Neuronal stem cell (in vitro differentiated cells): ENCODE results near the gene LILRA6.
"Not testable (repeated sequence)": the region's sequence is repeated elsewhere in the genome, so short reads cannot be mapped to it uniquely, and the experiment has no call there.

ENCODE experiments used
- DNase-seq: peaks from one replicate; pipeline ENCODE4 v3.0.0-alpha.2; 2013; ENCODE audit warnings: low spot score
- H2AFZ ChIP-seq: one replicate; pipeline ENCODE4 v1.6.1; 2013; ENCODE audit warnings: mild to moderate bottlenecking, low read length, inconsistent platforms
- H2AK5ac ChIP-seq: 2 replicates; pipeline ENCODE4 v1.6.1; 2013; ENCODE audit warnings: low read depth, mild to moderate bottlenecking, inconsistent platforms, low read length, moderate library complexity, mixed read lengths
- H2BK120ac ChIP-seq: 2 replicates; pipeline ENCODE4 v1.6.1; 2013; ENCODE audit warnings: low read depth, mild to moderate bottlenecking, inconsistent platforms, low read length, moderate library complexity, mixed read lengths
- H2BK12ac ChIP-seq: one replicate; pipeline ENCODE4 v1.6.1; 2013; ENCODE audit warnings: low read length, inconsistent platforms
- H2BK15ac ChIP-seq: 2 replicates; pipeline ENCODE4 v1.6.1; 2013; ENCODE audit warnings: mild to moderate bottlenecking, low read length, inconsistent platforms, mixed read lengths
- H2BK5ac ChIP-seq: one replicate; pipeline ENCODE4 v1.6.1; 2013; ENCODE audit warnings: inconsistent platforms, mild to moderate bottlenecking, low read length, moderate library complexity
- H3K14ac ChIP-seq: one replicate; pipeline ENCODE4 v1.6.1; 2013; ENCODE audit warnings: low read length, inconsistent platforms
- H3K18ac ChIP-seq: 2 replicates; pipeline ENCODE4 v1.6.1; 2013; ENCODE audit warnings: low read length, inconsistent platforms
- H3K23ac ChIP-seq: 2 replicates; pipeline ENCODE4 v1.6.1; 2013; ENCODE audit warnings: low read depth, mild to moderate bottlenecking, mixed read lengths, low read length, inconsistent platforms; ENCODE audit not compliant: poor library complexity
- H3K27ac ChIP-seq: replicated peaks from 3 replicates; pipeline ENCODE4 v1.5.1; 2013; ENCODE audit warnings: low read length, inconsistent platforms
- H3K27me3 ChIP-seq, 3 experiments: 2 replicates each; pipeline ENCODE4 v1.6.1; 2013; ENCODE audit warnings: low read length in 3 of 3, mild to moderate bottlenecking in 2 of 3, inconsistent platforms in 1 of 3, low read depth in 1 of 3, mixed read lengths in 1 of 3, moderate library complexity in 1 of 3; ENCODE audit not compliant: control insufficient read depth in 3 of 3, insufficient read depth in 3 of 3
- H3K36me3 ChIP-seq, 2 donors: replicated peaks in 1 of 2; 2 replicates each; pipeline ENCODE4 v1.6.1; 2013; ENCODE audit warnings: low read length in 2 of 2; ENCODE audit not compliant: control insufficient read depth in 2 of 2, insufficient read depth in 2 of 2
- H3K4ac ChIP-seq: 2 replicates; pipeline ENCODE4 v1.6.1; 2013; ENCODE audit warnings: inconsistent platforms, mild to moderate bottlenecking, low read length, moderate library complexity
- H3K4me1 ChIP-seq, 2 donors: 1 replicate in 1 of 2; 2 replicates in 1 of 2; pipeline ENCODE4 v1.6.1; 2013; ENCODE audit warnings: low read length in 2 of 2, low read depth in 1 of 2; ENCODE audit not compliant: control insufficient read depth in 2 of 2, insufficient read depth in 1 of 2
- H3K4me2 ChIP-seq: one replicate; pipeline ENCODE4 v1.6.1; 2013; ENCODE audit warnings: mild to moderate bottlenecking, low read length, inconsistent platforms; ENCODE audit not compliant: insufficient read depth, poor library complexity, severe bottlenecking
- H3K4me3 ChIP-seq, 2 donors: 2 replicates each; pipeline ENCODE4 v1.5.1; 2013; ENCODE audit warnings: low read length in 2 of 2, mild to moderate bottlenecking in 2 of 2, inconsistent platforms in 1 of 2, moderate library complexity in 1 of 2
- H3K79me1 ChIP-seq: one replicate; pipeline ENCODE4 v1.6.1; 2013; ENCODE audit warnings: low read depth, mild to moderate bottlenecking, inconsistent platforms, low read length, moderate library complexity
- H3K9ac ChIP-seq: one replicate; pipeline ENCODE4 v1.6.1; 2013; ENCODE audit warnings: mild to moderate bottlenecking, low read depth, low read length, inconsistent platforms; ENCODE audit not compliant: poor library complexity
- H3K9me3 ChIP-seq, 2 donors: replicated peaks in 1 of 2; 2 replicates each; pipeline versions ENCODE3 to v1.6.1; 2013; ENCODE audit warnings: low read length in 2 of 2, mild to moderate bottlenecking in 2 of 2, inconsistent platforms in 1 of 2, low read depth in 1 of 2, mixed read lengths in 1 of 2, moderate library complexity in 1 of 2; ENCODE audit not compliant: control insufficient read depth in 2 of 2, insufficient read depth in 1 of 2
- H4K8ac ChIP-seq: one replicate; pipeline ENCODE4 v1.6.1; 2013; ENCODE audit warnings: low read depth, mild to moderate bottlenecking, inconsistent platforms, low read length, moderate library complexity
- H4K91ac ChIP-seq: one replicate; pipeline ENCODE4 v1.6.1; 2013; ENCODE audit warnings: low read length, low read depth, mild to moderate bottlenecking, inconsistent platforms; ENCODE audit not compliant: poor library complexity
- WGBS, 2 donors: extraction: QIAGEN DNeasy Blood & Tissue Kit; methylation state at CpG; one replicate each; pipeline ENCODE4 v1.1.7; 2013; ENCODE audit warnings: missing lambda C conversion rate in 2 of 2, mixed read lengths in 1 of 2; ENCODE audit not compliant: insufficient read length in 2 of 2, insufficient replicate concordance in 1 of 2; ENCODE audit errors: extremely low coverage in 2 of 2; 5-methylcytosine and 5-hydroxymethylcytosine counted together

LILRA6 gene

GRCh38 chr19:54242234-54242633, 356 bp downstream of the LILRA6 start:
- not testable (repeated sequence) for H3K14ac ChIP-seq, DNase-seq, H3K4me3 ChIP-seq, H3K4me1 ChIP-seq, H3K18ac ChIP-seq, H3K9me3 ChIP-seq, H3K4me2 ChIP-seq, H3K36me3 ChIP-seq, H3K4ac ChIP-seq, H4K91ac ChIP-seq, H2BK15ac ChIP-seq, H2BK5ac ChIP-seq, H2AFZ ChIP-seq, H2AK5ac ChIP-seq, H2BK120ac ChIP-seq, H3K23ac ChIP-seq, H2BK12ac ChIP-seq, H3K9ac ChIP-seq, H3K27ac ChIP-seq, H3K27me3 ChIP-seq, H3K79me1 ChIP-seq, H4K8ac ChIP-seq
- WGBS, 2 donors, result no CpG with 5 or more reads among the region's 4 CpGs

GRCh38 chr19:54240372-54241336, 1.9 kb downstream of the LILRA6 start:
- not testable (repeated sequence) for H2BK5ac ChIP-seq, H3K79me1 ChIP-seq, H3K4me3 ChIP-seq, H3K18ac ChIP-seq, H3K36me3 ChIP-seq, H3K4me2 ChIP-seq, H4K91ac ChIP-seq, H4K8ac ChIP-seq, H3K23ac ChIP-seq, H2BK12ac ChIP-seq, DNase-seq, H2AFZ ChIP-seq, H3K9ac ChIP-seq, H3K14ac ChIP-seq, H3K27ac ChIP-seq, H2BK15ac ChIP-seq, H3K4me1 ChIP-seq, H3K9me3 ChIP-seq, H2BK120ac ChIP-seq, H3K4ac ChIP-seq, H2AK5ac ChIP-seq
- peaks cover 0 to 10% (median 0%) of the 10 kb centered on the region in 3 experiments for H3K27me3 ChIP-seq
- no CpG with 5 or more reads among the region's 22 CpGs for WGBS, 2 donors

GRCh38 chr19:54239491-54240371, 2.9 kb downstream of the LILRA6 start:
- not testable (repeated sequence) for H3K4ac ChIP-seq, H2BK12ac ChIP-seq, H3K4me1 ChIP-seq, H3K27ac ChIP-seq, H4K91ac ChIP-seq, H2BK5ac ChIP-seq, H3K4me3 ChIP-seq, H2BK120ac ChIP-seq, H4K8ac ChIP-seq, H3K79me1 ChIP-seq, H3K14ac ChIP-seq, H2AFZ ChIP-seq, H2BK15ac ChIP-seq, DNase-seq, H3K4me2 ChIP-seq, H3K9ac ChIP-seq, H3K36me3 ChIP-seq, H3K9me3 ChIP-seq
- peak overlapping the region; percentile 19 for H3K18ac ChIP-seq
- peak overlapping the region; percentile 63 for H2AK5ac ChIP-seq
- peaks cover 0 to 10% (median 0%) of the 10 kb centered on the region in 3 experiments for H3K27me3 ChIP-seq
- WGBS, 2 donors, result no CpG with 5 or more reads among the region's 21 CpGs
- H3K23ac ChIP-seq, result peak overlapping the region; percentile 10

- no peaks in the 10 kb centered on the region for H3K79me1 ChIP-seq
- H2AFZ ChIP-seq, result no peak overlapping the region
- no peak overlapping the region for H4K8ac ChIP-seq
- H2BK15ac ChIP-seq, result no peak overlapping the region
- DNase-seq, result no peak
- H3K4me3 ChIP-seq, result no peak overlapping the region
- H3K18ac ChIP-seq, result no peak overlapping the region
- H3K27ac ChIP-seq, result no peak overlapping the region
- no peak overlapping the region for H2BK5ac ChIP-seq
- no peak overlapping the region for H4K91ac ChIP-seq
- peaks cover 0 to 9% (median 0%) of the 10 kb centered on the region in 3 experiments for H3K27me3 ChIP-seq
- no peak overlapping the region for H2AK5ac ChIP-seq
- peaks cover 0 to 2% of the 10 kb centered on the region in 2 donors for H3K4me1 ChIP-seq
- H3K36me3 ChIP-seq, result no peaks in the 10 kb centered on the region
- H3K9me3 ChIP-seq, result peaks cover 5% of the 10 kb centered on the region in 2 donors
- no peak overlapping the region for H3K4ac ChIP-seq
- H3K9ac ChIP-seq, result no peak overlapping the region
- no peak overlapping the region for H2BK120ac ChIP-seq
- no peak overlapping the region for H3K23ac ChIP-seq
- no peak overlapping the region for H3K14ac ChIP-seq
- no peak overlapping the region for H2BK12ac ChIP-seq
- H3K4me2 ChIP-seq, result no peak overlapping the region
- WGBS, 2 donors, result no CpG with 5 or more reads among the region's 5 CpGs
Measured at GRCh38 chr19:54233941-54234340, 8.6 kb downstream of the LILRA6 start.
